HG02885 (cell line): ENCODE measurements around the gene LTBP3.
"Not testable (repeated sequence)": the region's sequence is repeated elsewhere in the genome, so short reads cannot be mapped to it uniquely, and the experiment has no call there.

Experiments
- ATAC-seq: cut with Tn5 transposase; IDR thresholded peaks from one replicate; pipeline ENCODE4 v1.9.1; 2021; ENCODE audit warnings: mild to moderate bottlenecking; ENCODE audit not compliant: unreplicated experiment, poor library complexity

Gene LTBP3

GRCh38 chr11:65538232-65538914, 19.8 kb downstream of the LTBP3 start:
- ATAC-seq: no peak

GRCh38 chr11:65537620-65538231, 20.4 kb downstream of the LTBP3 start:
- ATAC-seq: no peak

- ATAC-seq: no peak
Observed at GRCh38 chr11:65537296-65537597, 20.9 kb downstream of the LTBP3 start.

- ATAC-seq: no peak
Observed at GRCh38 chr11:65536412-65537295, 21.5 kb downstream of the LTBP3 start.

GRCh38 chr11:65535102-65535501, 23.1 kb downstream of the LTBP3 start:
- no peak for ATAC-seq

GRCh38 chr11:65532388-65533064, 25.6 kb downstream of the LTBP3 start:
- ATAC-seq: no peak

GRCh38 chr11:65530157-65530496, 28.0 kb downstream of the LTBP3 start:
- ATAC-seq: no peak

GRCh38 chr11:65529475-65530156, 28.5 kb downstream of the LTBP3 start:
- ATAC-seq: no peak

GRCh38 chr11:65528819-65529350, 29.3 kb downstream of the LTBP3 start:
- ATAC-seq: no peak

- no peak for ATAC-seq
Observed at GRCh38 chr11:65526744-65527143, 31.4 kb downstream of the LTBP3 start.

- no peak for ATAC-seq
Observed at GRCh38 chr11:65525546-65526480, 32.3 kb downstream of the LTBP3 start.

- ATAC-seq: peak; percentile 74
Observed at GRCh38 chr11:65524741-65525545, 33.2 kb downstream of the LTBP3 start, which contains the start of gene SCYL1. Gene SCYL1 (plus strand): TSS chr11:65525083. CDS start chr11:65525154, 71 bp downstream.

- ATAC-seq: no peak
Observed at GRCh38 chr11:65524014-65524740, 34.0 kb downstream of the LTBP3 start.

GRCh38 chr11:65523631-65523968, 34.6 kb downstream of the LTBP3 start:
- not testable (repeated sequence) for ATAC-seq

- not testable (repeated sequence) for ATAC-seq
Observed at GRCh38 chr11:65522718-65523630, 35.2 kb downstream of the LTBP3 start.

GRCh38 chr11:65521777-65522521, 36.2 kb downstream of the LTBP3 start:
- not testable (repeated sequence) for ATAC-seq
